Mesendoderm (in vitro differentiated cells): ENCODE data around the gene TMEM150C. TPM values are rescaled to one million over a fixed set of nuclear protein-coding genes. Genes with fewer than 3 reads are reported as not detected.
A peak's percentile ranks its signal among the peaks of the same experiment; 100 is the strongest.

Experiments used
- DNase-seq: peaks from one replicate; pipeline ENCODE4 v3.0.0; 2013
- H2AK5ac ChIP-seq: 2 replicates; pipeline ENCODE4 v1.6.1; 2013; ENCODE audit warnings: low read length, inconsistent platforms
- H2BK120ac ChIP-seq: 2 replicates; pipeline ENCODE4 v1.6.1; 2013; ENCODE audit warnings: low read depth, mild to moderate bottlenecking, low read length, moderate library complexity, mixed read lengths
- H2BK15ac ChIP-seq: replicated peaks from 2 replicates; pipeline ENCODE4 v1.6.1; 2013; ENCODE audit warnings: low read depth, mild to moderate bottlenecking, moderate library complexity
- H2BK5ac ChIP-seq: 2 replicates; pipeline ENCODE4 v1.6.1; 2013; ENCODE audit warnings: low read length, inconsistent platforms
- H3K18ac ChIP-seq: 2 replicates; pipeline ENCODE4 v1.6.1; 2013; ENCODE audit warnings: mild to moderate bottlenecking, low read length, mixed read lengths
- H3K23ac ChIP-seq: one replicate; pipeline ENCODE4 v1.6.1; 2013; ENCODE audit warnings: low read length
- H3K27ac ChIP-seq: 2 replicates; pipeline ENCODE4 v1.5.1; 2013; ENCODE audit warnings: low read depth, mild to moderate bottlenecking, inconsistent platforms, low read length, moderate library complexity
- H3K27me3 ChIP-seq: 2 replicates; pipeline ENCODE4 v1.6.1; 2013; ENCODE audit warnings: low read length, control low read depth, mild to moderate bottlenecking, inconsistent platforms; ENCODE audit not compliant: insufficient read depth, poor library complexity
- H3K36me3 ChIP-seq: 2 replicates; pipeline ENCODE4 v1.6.1; 2013; ENCODE audit warnings: low read length, inconsistent platforms; ENCODE audit not compliant: control insufficient read depth, insufficient read depth
- H3K4ac ChIP-seq: one replicate; pipeline ENCODE4 v1.6.1; 2013; ENCODE audit warnings: low read depth, mild to moderate bottlenecking, low read length, moderate library complexity
- H3K4me1 ChIP-seq: 2 replicates; pipeline ENCODE4 v1.6.1; 2013; ENCODE audit warnings: low read depth, low read length, inconsistent platforms; ENCODE audit not compliant: control insufficient read depth
- H3K4me2 ChIP-seq: 2 replicates; pipeline ENCODE4 v1.6.1; 2013; ENCODE audit warnings: low read length
- H3K4me3 ChIP-seq: 2 replicates; pipeline ENCODE4 v1.5.1; 2013; ENCODE audit warnings: mild to moderate bottlenecking, low read length
- H3K56ac ChIP-seq: one replicate; pipeline ENCODE4 v1.6.1; 2013; ENCODE audit warnings: low read length
- H3K79me1 ChIP-seq: 2 replicates; pipeline ENCODE4 v1.6.1; 2013; ENCODE audit warnings: low read length, inconsistent platforms
- H3K79me2 ChIP-seq: 2 replicates; pipeline ENCODE4 v1.6.1; 2013; ENCODE audit warnings: mild to moderate bottlenecking, low read length; ENCODE audit not compliant: control insufficient read depth, insufficient read depth
- H3K9ac ChIP-seq: 2 replicates; pipeline ENCODE4 v1.6.1; 2013; ENCODE audit warnings: low read length, inconsistent platforms
- H4K5ac ChIP-seq: one replicate; pipeline ENCODE4 v1.6.1; 2013; ENCODE audit warnings: low read length
- H4K8ac ChIP-seq: one replicate; pipeline ENCODE4 v1.6.1; 2013; ENCODE audit warnings: low read depth, mild to moderate bottlenecking, control low read depth, low read length, moderate library complexity
- WGBS: extraction: QIAGEN DNeasy Blood & Tissue Kit; methylation state at CpG from one replicate; pipeline ENCODE4 v1.1.7; 2013; ENCODE audit warnings: low lambda C conversion rate, missing lambda C conversion rate; ENCODE audit not compliant: insufficient coverage; ENCODE audit errors: extremely low coverage; 5-methylcytosine and 5-hydroxymethylcytosine counted together
- polyA plus RNA-seq, 2 experiments: library from polyadenylated mRNA; stranded (reverse); fragments of 200-250 nt; gene quantifications; one replicate each; pipeline ENCODE4 v1.2.3, GENCODE V29; 2013

TMEM150C gene
- polyA plus RNA-seq (2013, experiment 1 of 2), result 2.0 TPM
- 1.6 TPM for polyA plus RNA-seq (2013, experiment 2 of 2)

DNA sequence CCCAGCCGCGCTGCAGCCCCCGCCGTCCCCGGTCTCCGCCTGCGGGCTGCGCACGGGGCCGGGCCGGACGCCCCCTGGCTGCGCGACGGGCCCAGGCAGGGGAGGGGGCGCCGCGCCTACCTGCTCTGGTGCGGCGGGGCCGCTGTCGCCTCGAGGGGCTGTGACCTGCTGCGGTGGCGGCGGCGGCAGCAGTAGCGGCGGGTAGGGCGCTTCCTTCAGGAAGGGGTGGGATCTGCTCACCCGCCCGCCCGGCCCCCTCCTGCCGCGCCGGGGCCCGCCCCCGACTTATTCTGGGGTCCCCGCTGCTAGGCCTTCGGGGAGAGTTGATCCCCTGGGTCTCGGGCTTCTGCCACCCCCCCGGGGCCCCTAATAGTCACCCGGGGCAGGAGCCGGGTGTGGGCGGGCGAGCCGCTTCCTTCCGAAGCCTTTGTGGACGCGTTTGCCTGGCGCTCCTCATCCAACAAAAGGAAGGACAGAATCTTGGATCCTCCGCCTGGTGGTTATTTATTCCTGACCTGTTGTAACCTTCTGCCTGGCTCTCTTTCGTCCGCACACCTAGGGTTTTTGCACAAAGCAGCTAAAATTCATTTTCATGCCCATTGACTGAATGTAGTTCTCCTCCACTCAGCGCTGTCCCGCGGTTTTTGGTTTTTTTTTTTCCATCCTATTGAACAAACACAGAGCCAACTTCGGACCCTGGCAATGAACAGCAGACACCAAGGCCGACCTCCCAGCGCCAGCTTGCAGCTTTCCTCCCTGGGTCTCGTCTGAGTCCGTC is at the start of gene TMEM150C:
TSS of gene TMEM150C (minus strand) at position 203 of the 778 bp plus-strand sequence. CDS start 57,331 bp downstream, outside the sequence.
- no peak within 1 kb of the TSS for H2BK15ac ChIP-seq
- no peaks in the 10 kb centered on the region for H3K27me3 ChIP-seq
- no peak within 1 kb of the TSS for H3K27ac ChIP-seq
- WGBS, result no CpG with 5 or more reads among the region's 62 CpGs
- H3K56ac ChIP-seq, result peak within 1 kb of the TSS; percentile 71
- H3K4me2 ChIP-seq, result peak within 1 kb of the TSS; percentile 70
- no peak within 1 kb of the TSS for H2AK5ac ChIP-seq
- H4K5ac ChIP-seq, result no peak within 1 kb of the TSS
- DNase-seq, result peak; percentile 71
- H3K4me3 ChIP-seq, result peak within 1 kb of the TSS; percentile 36
- H3K23ac ChIP-seq, result no peak within 1 kb of the TSS
- peak within 1 kb of the TSS; percentile 72 for H3K18ac ChIP-seq
- H3K79me2 ChIP-seq, result no peaks in the 10 kb centered on the region
- no peak within 1 kb of the TSS for H2BK5ac ChIP-seq
- peak within 1 kb of the TSS; percentile 64 for H3K9ac ChIP-seq
- H2BK120ac ChIP-seq, result no peak within 1 kb of the TSS
- peak within 1 kb of the TSS; percentile 18 for H3K4ac ChIP-seq
- H3K36me3 ChIP-seq, result no peaks in the 10 kb centered on the region
- peaks cover 5% of the 10 kb centered on the region for H3K4me1 ChIP-seq
- H3K79me1 ChIP-seq, result no peaks in the 10 kb centered on the region
- H4K8ac ChIP-seq, result no peak within 1 kb of the TSS

DNA sequence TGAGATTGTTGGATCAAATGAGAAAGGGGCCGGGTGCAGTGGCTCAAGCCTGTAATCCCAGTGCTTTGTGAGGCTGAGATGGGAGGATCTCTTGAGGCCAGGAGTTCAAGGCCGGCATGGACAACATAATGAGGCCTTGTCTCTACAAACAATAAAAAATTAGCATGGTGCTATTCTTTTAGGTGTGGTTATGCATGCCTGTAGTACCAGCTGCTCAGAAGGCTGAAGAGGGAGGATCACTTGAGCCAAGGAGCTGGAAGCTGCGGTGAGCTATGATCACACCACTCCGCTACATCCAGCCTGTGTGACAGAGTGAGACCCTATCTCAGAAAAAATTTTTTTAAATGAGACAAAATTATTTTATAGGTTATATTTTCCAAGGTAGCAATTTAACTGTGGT is 49.7 kb upstream of the TMEM150C start:
- Histone ChIP-seq H3K23ac (no peak overlapping the region), H3K4me1 (no peaks in the 10 kb centered on the region), H3K18ac (no peak overlapping the region), H4K5ac (no peak overlapping the region), H3K27ac (no peak overlapping the region), H4K8ac (no peak overlapping the region), H2BK5ac (no peak overlapping the region), H3K79me2 (no peaks in the 10 kb centered on the region), H3K9ac (no peak overlapping the region), H3K79me1 (no peaks in the 10 kb centered on the region), H2BK120ac (no peak overlapping the region), H3K27me3 (no peaks in the 10 kb centered on the region), H3K36me3 (no peaks in the 10 kb centered on the region), H2AK5ac (no peak overlapping the region), H3K4ac (no peak overlapping the region), H3K4me3 (no peak overlapping the region), H3K4me2 (no peak overlapping the region), H2BK15ac (no peak overlapping the region), H3K56ac (no peak overlapping the region)
- no peak for DNase-seq
- WGBS, result no CpG with 5 or more reads among the region's 4 CpGs

DNA sequence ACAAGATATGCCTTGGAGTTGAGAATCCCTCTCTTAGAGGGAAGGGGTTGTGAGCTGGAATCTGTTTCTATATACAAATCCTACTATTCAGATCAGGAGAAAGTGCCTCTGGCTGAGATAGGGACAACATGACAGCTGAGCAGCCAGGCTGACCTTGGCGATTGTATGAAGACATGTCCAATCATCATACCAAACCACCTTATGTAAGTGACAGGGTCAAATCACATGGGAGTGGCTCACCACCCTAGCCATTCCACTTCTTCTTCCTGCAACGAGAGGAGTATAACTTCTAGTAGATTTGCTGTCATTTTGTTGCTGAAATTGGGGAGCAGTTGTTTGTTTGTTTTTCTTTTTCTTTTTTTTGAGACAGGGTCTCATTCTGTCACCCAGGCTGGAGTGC is 48.3 kb upstream of the TMEM150C start:
- H2BK5ac ChIP-seq, result no peak overlapping the region
- no peaks in the 10 kb centered on the region for H3K36me3 ChIP-seq
- no peak overlapping the region for H3K27ac ChIP-seq
- H3K18ac ChIP-seq, result no peak overlapping the region
- H3K4me1 ChIP-seq, result no peaks in the 10 kb centered on the region
- H3K79me1 ChIP-seq, result no peaks in the 10 kb centered on the region
- no peak overlapping the region for H3K4ac ChIP-seq
- no peaks in the 10 kb centered on the region for H3K27me3 ChIP-seq
- no peak for DNase-seq
- H4K8ac ChIP-seq, result no peak overlapping the region
- H3K4me3 ChIP-seq, result no peak overlapping the region
- no peak overlapping the region for H4K5ac ChIP-seq
- H2BK120ac ChIP-seq, result no peak overlapping the region
- H2BK15ac ChIP-seq, result no peak overlapping the region
- no peaks in the 10 kb centered on the region for H3K79me2 ChIP-seq
- no peak overlapping the region for H3K9ac ChIP-seq
- no CpG with 5 or more reads among the region's 2 CpGs for WGBS
- H3K23ac ChIP-seq, result no peak overlapping the region
- no peak overlapping the region for H3K4me2 ChIP-seq
- no peak overlapping the region for H2AK5ac ChIP-seq
- no peak overlapping the region for H3K56ac ChIP-seq

DNA sequence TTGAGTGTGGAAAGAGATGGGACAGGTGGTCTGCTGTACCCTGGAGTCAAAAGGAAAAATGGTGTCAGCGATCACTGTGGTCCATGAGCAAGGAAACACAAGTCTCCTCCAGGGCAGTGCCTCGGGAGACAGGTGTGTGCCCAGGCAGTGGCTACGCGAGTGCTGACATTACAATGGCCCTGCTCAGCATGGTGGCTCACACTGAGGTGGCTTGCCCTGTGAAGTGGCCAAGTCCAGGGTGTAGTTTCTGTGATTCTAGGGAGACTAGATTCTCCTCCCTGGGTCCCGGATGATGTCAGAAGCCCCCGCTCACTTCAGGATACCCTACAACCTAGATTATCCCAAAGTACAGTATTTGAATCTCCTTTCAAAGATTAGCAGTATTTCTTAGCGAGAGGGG is 44.8 kb upstream of the TMEM150C start:
- H2BK120ac ChIP-seq, result no peak overlapping the region
- no peak overlapping the region for H3K56ac ChIP-seq
- H3K4me2 ChIP-seq, result no peak overlapping the region
- H3K4ac ChIP-seq, result no peak overlapping the region
- no peak for DNase-seq
- H3K18ac ChIP-seq, result no peak overlapping the region
- no peak overlapping the region for H3K27ac ChIP-seq
- H4K8ac ChIP-seq, result no peak overlapping the region
- H4K5ac ChIP-seq, result no peak overlapping the region
- H3K27me3 ChIP-seq, result no peaks in the 10 kb centered on the region
- no peak overlapping the region for H2BK5ac ChIP-seq
- no CpG with 5 or more reads among the region's 7 CpGs for WGBS
- H3K23ac ChIP-seq, result no peak overlapping the region
- no peak overlapping the region for H3K4me3 ChIP-seq
- H2BK15ac ChIP-seq, result no peak overlapping the region
- H3K36me3 ChIP-seq, result no peaks in the 10 kb centered on the region
- H2AK5ac ChIP-seq, result no peak overlapping the region
- no peaks in the 10 kb centered on the region for H3K79me1 ChIP-seq
- H3K9ac ChIP-seq, result no peak overlapping the region
- no peaks in the 10 kb centered on the region for H3K79me2 ChIP-seq
- no peaks in the 10 kb centered on the region for H3K4me1 ChIP-seq

DNA sequence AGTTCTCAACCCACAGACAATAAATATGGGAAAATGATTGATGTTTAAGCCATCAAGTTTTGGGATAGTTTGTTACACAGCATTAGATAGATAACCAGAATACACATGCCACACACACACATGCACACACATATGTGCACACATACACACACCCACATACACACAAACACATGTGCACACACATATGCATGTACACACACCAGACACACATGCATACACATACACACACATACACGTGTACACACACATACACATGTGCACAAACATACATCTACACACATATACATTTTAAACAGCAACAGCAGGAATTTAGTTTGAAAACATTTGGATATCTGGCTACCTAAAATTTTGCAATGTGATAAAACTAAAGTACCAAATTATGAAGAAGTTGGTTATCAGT is 42.7 kb upstream of the TMEM150C start:
- WGBS, result no CpG with 5 or more reads among the region's 1 CpG
- Histone ChIP-seq H3K4me1 (no peaks in the 10 kb centered on the region), H3K79me2 (no peaks in the 10 kb centered on the region), H3K9ac (no peak overlapping the region), H2BK15ac (no peak overlapping the region), H3K4me2 (no peak overlapping the region), H3K4me3 (no peak overlapping the region), H3K27ac (no peak overlapping the region), H3K27me3 (no peaks in the 10 kb centered on the region), H2BK5ac (no peak overlapping the region), H4K5ac (no peak overlapping the region), H4K8ac (no peak overlapping the region), H3K4ac (no peak overlapping the region), H2AK5ac (no peak overlapping the region), H3K36me3 (no peaks in the 10 kb centered on the region), H3K79me1 (no peaks in the 10 kb centered on the region), H3K56ac (no peak overlapping the region), H3K23ac (no peak overlapping the region), H3K18ac (no peak overlapping the region), H2BK120ac (no peak overlapping the region)
- no peak for DNase-seq
